MM.1S (cell line): ENCODE measurements around the gene IL12RB1.
A peak's percentile ranks its signal among the peaks of the same experiment; 100 is the strongest.

Experiments used
- DNase-seq: peaks from one replicate; pipeline ENCODE4 v3.0.0-alpha.2; 2015
- H2AFZ ChIP-seq: fragments of 300-600 bp; sonication (generic); 2 replicates; pipeline ENCODE4 v1.6.0; 2016; ENCODE audit warnings: antibody characterized with exemption, low read length
- H3F3A ChIP-seq: fragments of 300-600 bp; sonication (generic); 2 replicates; pipeline ENCODE4 v1.6.1; 2016; ENCODE audit warnings: mild to moderate bottlenecking, antibody characterized with exemption, low read length, moderate library complexity, mixed read lengths; ENCODE audit not compliant: insufficient read depth
- H3K27ac ChIP-seq: fragments of 300-600 bp; sonication (generic); 2 replicates; pipeline ENCODE4 v1.5.1; 2016; ENCODE audit warnings: mild to moderate bottlenecking, low read length
- H3K27me3 ChIP-seq: fragments of 300-600 bp; sonication (generic); replicated peaks from 2 replicates; pipeline ENCODE4 v1.6.0; 2016; ENCODE audit warnings: low read length; ENCODE audit not compliant: insufficient read depth
- H3K36me3 ChIP-seq: fragments of 300-600 bp; sonication (generic); replicated peaks from 2 replicates; pipeline ENCODE4 v1.6.1; 2016; ENCODE audit warnings: mild to moderate bottlenecking, low read length, mixed read lengths; ENCODE audit not compliant: insufficient read depth
- H3K4me1 ChIP-seq: fragments of 300-600 bp; sonication (generic); 2 replicates; pipeline ENCODE4 v1.6.1; 2016; ENCODE audit warnings: low read length, mixed read lengths
- H3K4me2 ChIP-seq: fragments of 300-600 bp; sonication (generic); 2 replicates; pipeline ENCODE4 v1.6.0; 2016; ENCODE audit warnings: low read depth, low read length
- H3K4me3 ChIP-seq: fragments of 300-600 bp; sonication (generic); 2 replicates; pipeline ENCODE4 v1.5.1; 2016; ENCODE audit warnings: low read length, mixed read lengths
- H3K79me2 ChIP-seq: fragments of 300-600 bp; sonication (generic); 2 replicates; pipeline ENCODE4 v1.6.1; 2016; ENCODE audit warnings: mixed run types, low read length, mixed read lengths
- H3K9ac ChIP-seq: fragments of 300-600 bp; sonication (generic); 2 replicates; pipeline ENCODE4 v1.6.1; 2016; ENCODE audit warnings: low read length, mixed read lengths
- H3K9me2 ChIP-seq: fragments of 300-600 bp; sonication (generic); replicated peaks from 2 replicates; pipeline ENCODE4 v1.6.1; 2016; ENCODE audit warnings: mild to moderate bottlenecking, low read length, mixed read lengths; ENCODE audit not compliant: insufficient read depth
- H3K9me3 ChIP-seq: fragments of 300-600 bp; sonication (generic); replicated peaks from 2 replicates; pipeline ENCODE4 v1.6.1; 2016; ENCODE audit warnings: mild to moderate bottlenecking, low read length, mixed read lengths; ENCODE audit not compliant: insufficient read depth
- H4K20me1 ChIP-seq: fragments of 300-600 bp; sonication (generic); 2 replicates; pipeline ENCODE4 v1.6.1; 2016; ENCODE audit warnings: mild to moderate bottlenecking, low read length, moderate library complexity, mixed read lengths; ENCODE audit not compliant: insufficient read depth
- EZH2 ChIP-seq: fragments of 300-600 bp; sonication (generic); optimal IDR thresholded peaks from 2 replicates; pipeline ENCODE3; 2017; ENCODE audit warnings: low read depth, mild to moderate bottlenecking, antibody characterized with exemption, low read length, mixed read lengths
- EZH2phosphoT487 ChIP-seq: fragments of 300-600 bp; sonication (generic); IDR thresholded peaks from 2 replicates; pipeline ENCODE4 v1.6.1; 2018; ENCODE audit warnings: antibody characterized with exemption, low read length
- TF ChIP-seq, protein P1 (sequence below): fragments of 300-600 bp; sonication (generic); IDR thresholded peaks from 2 replicates; pipeline ENCODE4 v1.5.1; 2016; ENCODE audit warnings: antibody characterized with exemption, low read length, mixed read lengths

Gene IL12RB1

DNA sequence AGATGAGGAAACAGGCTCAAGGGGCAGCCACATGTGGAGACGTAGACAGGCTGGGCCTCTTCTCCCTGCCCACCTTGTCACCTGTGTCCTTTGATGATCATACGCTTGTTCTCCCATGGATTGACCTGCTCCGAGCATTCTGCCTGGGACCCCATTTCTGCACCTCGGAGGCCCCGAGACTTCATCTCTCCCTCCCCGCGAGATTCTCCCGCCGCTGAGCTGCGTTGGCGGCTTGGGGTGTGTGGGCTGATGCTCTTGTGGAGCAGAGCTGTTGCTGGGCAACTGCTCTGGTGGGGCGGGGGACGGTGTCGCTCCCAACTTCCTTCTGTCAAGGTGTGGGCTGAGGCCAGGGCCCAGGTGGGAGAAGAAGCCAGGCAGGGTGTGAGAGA lies 33.0 kb upstream of the IL12RB1 start:
- Histone ChIP-seq H3K4me1 (peaks cover 23% of the 10 kb centered on the region), H3F3A (peaks cover 17% of the 10 kb centered on the region), H3K79me2 (peaks cover 31% of the 10 kb centered on the region), H3K4me3 (peak overlapping the region; percentile 84), H3K9ac (peak overlapping the region; percentile 45; the same call in 1 of the 2 replicates), H3K9me3 (no peaks in the 10 kb centered on the region), H2AFZ (0 out of 2 replicates have a peak overlapping the region, but pooled peaks have one; percentile 68), H3K9me2 (no peaks in the 10 kb centered on the region), H4K20me1 (no peaks in the 10 kb centered on the region), H3K27ac (peak overlapping the region; percentile 63; the same call in 1 of the 2 replicates), H3K4me2 (peak overlapping the region; percentile 96), H3K36me3 (no peaks in the 10 kb centered on the region), H3K27me3 (no peaks in the 10 kb centered on the region)
- TF ChIP-seq EZH2 (no peak), EZH2phosphoT487 (no peak)
- TF ChIP-seq, protein P1, sequence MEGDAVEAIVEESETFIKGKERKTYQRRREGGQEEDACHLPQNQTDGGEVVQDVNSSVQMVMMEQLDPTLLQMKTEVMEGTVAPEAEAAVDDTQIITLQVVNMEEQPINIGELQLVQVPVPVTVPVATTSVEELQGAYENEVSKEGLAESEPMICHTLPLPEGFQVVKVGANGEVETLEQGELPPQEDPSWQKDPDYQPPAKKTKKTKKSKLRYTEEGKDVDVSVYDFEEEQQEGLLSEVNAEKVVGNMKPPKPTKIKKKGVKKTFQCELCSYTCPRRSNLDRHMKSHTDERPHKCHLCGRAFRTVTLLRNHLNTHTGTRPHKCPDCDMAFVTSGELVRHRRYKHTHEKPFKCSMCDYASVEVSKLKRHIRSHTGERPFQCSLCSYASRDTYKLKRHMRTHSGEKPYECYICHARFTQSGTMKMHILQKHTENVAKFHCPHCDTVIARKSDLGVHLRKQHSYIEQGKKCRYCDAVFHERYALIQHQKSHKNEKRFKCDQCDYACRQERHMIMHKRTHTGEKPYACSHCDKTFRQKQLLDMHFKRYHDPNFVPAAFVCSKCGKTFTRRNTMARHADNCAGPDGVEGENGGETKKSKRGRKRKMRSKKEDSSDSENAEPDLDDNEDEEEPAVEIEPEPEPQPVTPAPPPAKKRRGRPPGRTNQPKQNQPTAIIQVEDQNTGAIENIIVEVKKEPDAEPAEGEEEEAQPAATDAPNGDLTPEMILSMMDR, result no peak
- DNase-seq, result no peak

DNA sequence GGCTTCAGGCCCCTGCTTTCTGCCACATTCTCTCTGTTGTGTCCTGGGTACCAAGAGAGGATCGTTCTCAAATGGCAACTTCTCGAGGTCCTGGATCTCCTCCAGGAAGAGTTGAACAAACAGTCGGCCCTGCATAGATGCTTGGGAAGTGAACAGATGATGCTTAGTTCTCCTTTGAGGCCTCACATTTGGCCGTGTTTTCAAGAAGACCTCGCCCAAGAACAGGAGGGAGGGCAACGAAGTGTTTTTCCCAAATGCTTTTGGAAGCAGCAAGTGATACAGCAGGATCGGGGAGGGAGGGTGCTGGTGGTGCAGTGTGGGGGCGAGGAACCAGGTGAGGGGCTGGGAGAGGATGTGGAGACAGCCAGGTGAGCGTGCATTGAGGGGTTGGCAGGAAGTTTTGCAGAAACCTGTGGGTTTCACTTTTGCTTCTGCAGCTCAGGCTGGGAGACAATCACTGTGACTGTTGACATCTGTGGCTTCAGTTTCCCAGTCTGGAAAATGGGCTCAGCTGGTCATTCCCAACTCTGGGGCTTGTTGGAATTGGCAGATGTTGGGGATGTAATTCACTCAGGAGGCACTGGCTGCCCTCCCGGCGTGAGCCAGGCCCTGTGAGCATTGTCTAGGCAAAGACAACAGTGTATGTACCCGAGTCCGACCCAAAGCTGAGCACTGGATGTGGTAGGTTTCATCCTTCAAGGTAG lies 32.4 kb upstream of the IL12RB1 start:
- H3K4me2 ChIP-seq, result peak overlapping the region; percentile 96
- TF ChIP-seq EZH2 (no peak), EZH2phosphoT487 (no peak)
- TF ChIP-seq, protein P1, result no peak
- H2AFZ ChIP-seq, result peak overlapping the region; percentile 68
- no peaks in the 10 kb centered on the region for H3K36me3 ChIP-seq
- H3K9me2 ChIP-seq, result no peaks in the 10 kb centered on the region
- H3K4me1 ChIP-seq, result peaks cover 23% of the 10 kb centered on the region
- peaks cover 31% of the 10 kb centered on the region for H3K79me2 ChIP-seq
- H4K20me1 ChIP-seq, result no peaks in the 10 kb centered on the region
- H3K4me3 ChIP-seq, result peak overlapping the region; percentile 84
- H3K27me3 ChIP-seq, result no peaks in the 10 kb centered on the region
- H3K9me3 ChIP-seq, result no peaks in the 10 kb centered on the region
- DNase-seq, result peak; percentile 69
- H3K9ac ChIP-seq, result peak overlapping the region; percentile 77; the same call in 1 of the 2 replicates
- H3K27ac ChIP-seq, result peak overlapping the region; percentile 63
- H3F3A ChIP-seq, result peaks cover 17% of the 10 kb centered on the region

DNA sequence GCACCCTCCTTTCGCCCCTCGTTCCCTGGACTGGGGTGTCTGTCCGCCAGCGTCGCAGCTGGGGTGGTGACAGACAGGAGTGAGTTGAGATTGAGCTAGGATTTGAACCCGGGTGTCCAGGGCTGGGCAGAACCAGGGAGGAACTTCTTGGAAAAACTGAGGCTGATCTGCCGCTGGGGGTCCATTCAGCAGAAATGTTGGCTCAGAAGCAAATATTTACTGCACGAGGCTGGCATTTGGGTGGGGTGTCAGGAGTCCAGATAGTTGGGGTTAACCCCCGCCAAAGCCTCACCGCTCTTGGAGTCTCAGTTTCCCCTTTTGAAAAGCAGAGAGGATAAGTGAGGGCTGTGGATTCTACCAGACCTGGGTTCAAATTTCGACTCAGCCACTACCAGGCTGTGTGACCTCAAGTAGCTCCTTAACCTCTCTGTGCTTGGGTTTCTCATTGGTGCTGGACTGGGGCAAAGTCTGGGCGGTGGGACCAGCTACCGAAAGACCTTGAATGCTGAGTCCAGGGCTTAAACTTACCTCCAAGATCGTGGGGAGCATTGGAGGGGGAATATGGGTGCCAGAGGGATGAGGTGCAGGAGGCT lies 31.8 kb upstream of the IL12RB1 start:
- peaks cover 31% of the 10 kb centered on the region for H3K79me2 ChIP-seq
- H3K9me3 ChIP-seq, result no peaks in the 10 kb centered on the region
- peak overlapping the region; percentile 84 for H3K4me3 ChIP-seq
- peak overlapping the region; percentile 77 for H3K9ac ChIP-seq
- peak overlapping the region; percentile 63 for H3K27ac ChIP-seq
- peaks cover 17% of the 10 kb centered on the region for H3F3A ChIP-seq
- H3K4me1 ChIP-seq, result peaks cover 23% of the 10 kb centered on the region
- DNase-seq, result no peak
- no peaks in the 10 kb centered on the region for H3K9me2 ChIP-seq
- no peaks in the 10 kb centered on the region for H3K27me3 ChIP-seq
- no peaks in the 10 kb centered on the region for H3K36me3 ChIP-seq
- H4K20me1 ChIP-seq, result no peaks in the 10 kb centered on the region
- no peak for TF ChIP-seq EZH2
- TF ChIP-seq, protein P1, result no peak
- TF ChIP-seq EZH2phosphoT487, result no peak
- peak overlapping the region; percentile 68 for H2AFZ ChIP-seq
- peak overlapping the region; percentile 96 for H3K4me2 ChIP-seq
